ENCODE results near the gene YWHAQ.
A peak's percentile ranks its signal among the peaks of the same experiment; 100 is the strongest.

The YWHAQ gene

DNA sequence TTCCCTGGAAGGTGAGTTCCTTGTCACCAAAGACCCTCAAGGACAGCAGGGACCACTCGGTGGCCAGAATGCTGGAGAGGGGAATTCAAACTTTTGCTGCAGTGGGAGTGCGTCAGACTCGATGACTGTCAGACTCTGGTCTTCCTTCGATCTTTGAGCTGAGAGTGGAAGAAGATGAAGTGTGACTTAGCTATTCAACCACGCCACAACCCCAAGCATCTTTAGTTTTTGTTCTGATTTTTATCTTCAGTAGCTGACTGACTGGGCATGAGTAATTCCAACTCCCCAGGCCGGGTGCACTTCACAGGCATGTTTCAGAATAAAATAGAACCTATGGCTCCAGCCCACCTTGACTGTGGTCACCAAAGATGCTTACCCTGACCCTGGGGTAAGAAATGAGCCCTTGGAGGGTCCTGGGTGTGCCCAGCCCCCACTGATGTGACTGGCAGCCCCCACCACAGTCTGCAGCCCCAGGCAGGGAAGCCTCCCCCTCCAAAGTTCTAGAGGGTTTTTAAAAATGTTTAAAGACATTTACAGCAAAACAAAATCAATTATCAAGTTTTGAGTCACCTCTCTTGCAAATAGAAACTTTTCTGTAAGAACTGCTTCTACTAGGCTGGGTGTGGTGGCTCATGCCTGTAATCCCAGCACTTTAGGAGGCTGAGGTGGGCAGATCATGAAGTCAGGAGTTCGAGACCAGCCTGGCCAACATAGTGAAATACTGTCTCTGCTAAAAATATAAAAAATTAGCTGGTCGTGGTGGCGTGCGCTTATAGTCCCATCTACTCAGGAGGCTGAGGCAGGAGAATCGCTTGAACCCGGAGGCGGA, 24.9 kb upstream of the YWHAQ start:
- DNase-seq (ENCODE audit: low spot score), result peak; percentile 67

DNA sequence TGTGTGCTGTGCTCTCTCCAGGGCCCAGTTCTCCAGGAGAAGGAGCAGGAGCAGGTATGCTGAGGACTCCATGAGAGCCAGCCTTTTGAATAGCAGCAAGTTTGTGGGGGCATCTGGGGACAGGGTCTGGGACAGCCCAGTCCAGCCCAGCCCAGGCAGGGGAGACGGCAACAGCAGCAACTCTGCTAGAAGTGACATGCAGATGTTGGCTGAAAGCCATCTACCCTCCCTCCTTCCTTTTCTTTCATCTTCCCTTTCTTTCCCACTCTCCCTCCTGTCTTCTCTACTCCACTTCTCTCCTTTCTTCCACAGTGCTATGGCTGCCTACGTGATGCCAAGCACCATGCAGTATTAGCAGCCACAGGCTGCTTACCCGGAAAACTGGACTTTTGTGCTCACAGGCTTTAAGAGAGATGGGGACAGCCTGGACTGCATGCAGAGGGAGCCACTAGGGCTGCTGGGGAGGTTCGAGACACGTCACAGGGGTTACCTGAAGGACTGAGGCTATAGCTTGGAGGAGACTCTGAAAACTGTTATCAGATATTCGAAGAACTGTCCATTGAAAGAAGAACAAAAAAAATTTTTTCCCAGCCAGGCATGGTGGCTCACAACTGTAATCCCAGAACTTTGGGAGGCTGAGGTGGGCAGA, 23.8 kb upstream of the YWHAQ start:
- no peak for DNase-seq (ENCODE audit: low spot score)

DNA sequence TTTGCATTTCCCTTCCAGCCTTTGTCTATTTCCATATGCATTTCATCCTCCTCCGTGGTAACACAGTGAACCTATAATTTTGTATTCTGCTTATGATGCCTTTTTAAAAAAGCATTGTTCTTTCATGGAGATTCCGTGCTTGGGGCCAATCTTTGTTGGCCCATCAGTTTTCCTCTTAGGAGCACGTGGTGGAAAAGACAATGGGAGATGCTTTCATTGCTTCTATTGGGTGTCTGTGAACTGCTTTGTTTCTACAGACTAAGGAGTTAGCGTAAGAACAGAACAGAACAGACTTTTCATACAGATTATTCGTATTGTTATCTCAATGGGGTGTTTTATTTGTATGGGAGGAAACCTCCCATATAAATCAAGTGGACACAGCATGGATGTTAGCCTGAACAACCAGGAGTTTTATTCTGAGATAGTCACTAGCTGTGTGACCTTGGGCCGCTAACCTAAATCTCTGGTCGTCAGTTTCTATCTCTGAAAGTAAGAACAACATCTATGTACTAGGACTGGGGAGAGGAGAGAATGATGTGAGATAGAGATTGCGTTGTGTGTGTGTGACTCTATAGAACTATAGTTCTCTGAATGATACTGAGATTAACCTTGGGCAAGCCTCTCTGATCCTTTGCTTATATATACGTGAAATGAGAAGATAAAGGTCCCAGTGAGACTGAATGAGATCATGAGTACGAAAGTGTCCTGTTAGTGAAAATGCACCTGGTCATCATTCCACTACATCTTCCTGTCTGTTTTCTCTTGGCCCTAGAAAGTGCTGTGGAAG, 22.9 kb upstream of the YWHAQ start:
- no peak for DNase-seq (ENCODE audit: low spot score)

DNA sequence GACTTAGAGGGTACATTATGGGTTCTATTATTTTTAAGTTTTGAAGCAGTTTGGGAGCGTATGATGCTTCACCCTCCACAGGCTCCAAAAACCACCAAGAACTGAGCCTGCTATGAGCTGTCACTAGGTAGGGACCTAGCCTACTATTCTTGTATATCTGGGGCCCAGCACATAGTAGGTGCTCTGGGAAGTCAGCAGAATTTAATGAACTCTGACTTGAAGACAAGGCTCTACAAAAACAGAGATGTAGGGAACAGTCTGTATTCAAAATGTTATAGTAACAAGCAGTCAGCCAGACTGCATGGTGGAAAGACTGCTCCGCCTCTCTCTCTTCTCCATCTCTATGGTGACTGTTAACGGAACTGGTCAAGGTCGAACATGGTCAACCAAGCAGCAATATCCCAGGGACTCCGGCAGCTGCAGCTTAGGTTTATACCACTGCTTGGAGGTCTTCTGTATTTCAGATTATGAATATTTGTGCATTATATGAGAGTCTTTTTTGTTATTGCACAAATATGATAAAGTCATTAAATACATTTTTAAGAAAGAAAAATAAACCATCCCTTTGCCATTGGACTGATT, 22.2 kb upstream of the YWHAQ start:
- no peak for DNase-seq (ENCODE audit: low spot score)

DNA sequence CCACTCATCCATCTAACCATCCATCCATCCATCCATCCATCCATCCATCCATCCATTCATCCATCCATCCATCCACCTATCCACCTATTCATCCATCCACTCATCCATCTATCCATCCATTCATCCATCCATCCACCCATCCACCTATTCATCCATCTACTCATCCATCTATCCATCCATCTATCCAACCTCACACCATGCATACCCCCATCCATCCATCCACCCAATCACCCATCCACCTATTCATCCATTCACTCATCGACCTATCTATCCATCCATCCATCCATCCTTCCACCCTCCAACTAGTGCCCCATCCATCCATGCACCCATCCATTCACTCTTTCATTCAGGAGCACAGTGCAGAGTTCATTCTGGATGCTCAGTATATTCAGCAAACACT, 21.5 kb upstream of the YWHAQ start:
- no peak for DNase-seq (ENCODE audit: low spot score)

DNA sequence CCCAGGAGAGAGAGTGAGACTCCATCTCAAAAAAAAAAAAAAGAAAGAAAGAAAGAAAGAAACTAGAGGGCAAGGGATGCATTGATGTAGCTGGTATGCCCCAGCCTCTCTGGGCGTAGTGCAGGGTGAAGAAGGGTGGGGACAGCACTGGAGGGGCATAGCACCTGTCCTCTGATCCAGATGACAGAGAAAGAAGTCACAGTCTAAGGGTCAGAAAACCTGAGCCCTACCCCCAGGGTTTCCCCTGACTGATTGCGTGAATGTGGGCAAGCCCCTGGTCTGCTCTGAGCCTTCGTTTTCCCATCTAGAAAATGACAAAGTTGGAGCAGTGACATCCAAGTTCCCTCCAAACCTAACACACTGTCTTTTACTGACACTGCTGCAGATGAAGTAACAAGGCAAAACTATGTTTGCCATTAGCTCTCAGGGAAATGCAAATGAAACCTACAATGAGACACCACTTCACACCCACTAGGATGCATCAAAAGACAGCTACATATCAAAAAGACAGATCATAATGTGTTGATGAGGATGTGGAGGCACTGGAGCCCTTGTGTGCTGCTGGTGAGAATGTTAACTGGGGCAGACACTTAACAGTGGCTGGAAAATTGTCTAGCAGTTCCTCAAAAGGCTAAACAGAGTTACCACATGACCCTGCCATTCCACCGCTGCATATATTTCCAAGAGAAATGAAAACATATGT, 19.5 kb upstream of the YWHAQ start:
- DNase-seq (ENCODE audit: low spot score), result no peak

- DNase-seq (ENCODE audit: low spot score), result no peak
These were observed 18.5 kb upstream of the YWHAQ start for GRCh38 chr2:9649261-9649660.

DNA sequence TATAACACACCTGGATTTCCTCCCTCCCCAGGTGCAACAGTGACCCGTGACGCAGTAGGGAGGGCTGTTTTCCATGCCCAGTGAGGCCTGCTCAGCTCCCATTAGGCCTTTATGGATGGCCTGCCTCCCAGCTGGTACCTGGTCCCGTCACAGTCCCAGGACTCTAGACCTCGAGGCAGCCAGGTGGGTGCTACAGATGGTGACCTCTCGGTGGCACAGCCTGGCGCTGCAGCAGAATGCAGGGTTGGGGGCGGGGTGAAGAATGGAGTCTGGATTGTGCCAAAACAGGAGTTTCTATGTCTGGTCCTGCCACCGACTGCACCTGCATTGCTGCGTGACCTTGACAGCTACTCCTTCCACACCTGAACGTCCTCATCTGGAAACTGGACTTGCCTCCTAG, 18.0 kb upstream of the YWHAQ start:
- DNase-seq (ENCODE audit: low spot score), result no peak

DNA sequence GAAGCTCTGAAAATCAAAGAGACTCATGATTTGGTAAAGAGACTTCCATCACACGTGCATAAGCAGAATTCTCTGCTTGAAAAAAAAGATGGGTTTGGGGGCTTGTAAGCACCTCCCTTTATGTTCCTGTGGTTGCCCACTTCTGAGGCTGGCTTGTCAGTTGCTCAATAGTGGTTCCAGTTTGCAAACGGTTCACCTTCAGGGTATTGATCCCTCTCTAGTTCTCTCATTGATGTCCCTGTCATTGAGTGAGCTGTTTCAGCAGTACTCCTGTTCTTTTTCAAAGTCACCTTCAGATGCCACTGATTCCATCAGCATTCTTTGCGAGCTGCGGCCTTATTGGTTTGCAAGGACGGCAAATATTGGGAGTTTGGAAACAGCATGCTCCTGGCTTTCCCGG, 17.1 kb upstream of the YWHAQ start:
- no peak for DNase-seq (ENCODE audit: low spot score)

- DNase-seq (ENCODE audit: low spot score), result no peak
These were observed 15.6 kb upstream of the YWHAQ start for GRCh38 chr2:9646196-9647030.

DNA sequence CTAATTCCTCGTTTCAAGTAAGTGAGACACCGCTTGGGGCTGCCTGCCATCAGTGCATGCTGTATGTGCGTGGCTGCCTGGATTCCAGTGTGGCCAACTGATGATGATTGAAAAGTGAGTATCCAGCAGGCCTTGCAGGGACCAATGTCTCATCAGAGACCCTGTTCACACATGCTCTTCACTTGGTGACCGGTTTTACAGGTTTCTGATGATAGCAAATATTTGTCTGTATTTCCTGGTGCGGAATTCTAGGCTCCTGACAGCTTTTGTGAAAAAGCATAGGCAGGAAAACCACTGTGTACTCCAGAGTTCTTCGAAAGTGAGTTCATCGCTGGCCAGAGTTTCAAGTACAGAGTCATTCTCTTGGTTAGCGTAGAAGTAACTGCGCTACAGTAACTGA, 13.8 kb upstream of the YWHAQ start:
- DNase-seq (ENCODE audit: low spot score), result no peak

GRCh38 chr2:9644021-9644420, 13.2 kb upstream of the YWHAQ start:
- DNase-seq (ENCODE audit: low spot score), result no peak

DNA sequence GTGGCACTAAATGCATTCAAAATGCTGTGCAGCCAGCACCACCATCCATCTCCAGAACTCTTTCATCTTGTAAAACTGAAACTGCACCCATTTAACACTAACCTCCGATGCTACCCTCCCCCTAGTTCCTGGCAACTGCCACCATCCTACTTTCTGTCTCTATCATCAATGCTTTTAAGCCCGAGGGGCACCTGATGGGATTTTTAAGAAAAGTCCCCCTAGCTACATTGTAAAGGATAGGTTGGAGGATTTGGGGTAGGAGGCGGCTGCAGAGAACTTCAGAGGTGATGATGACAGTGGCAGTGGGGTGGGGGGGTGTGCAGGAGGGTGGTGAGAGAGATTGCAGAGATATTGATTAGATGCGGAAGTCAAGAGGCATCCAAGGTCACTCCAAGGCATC, 10.8 kb upstream of the YWHAQ start:
- no peak for DNase-seq (ENCODE audit: low spot score)

GRCh38 chr2:9640403-9641104, 9.8 kb upstream of the YWHAQ start:
- no peak for DNase-seq (ENCODE audit: low spot score)

DNA sequence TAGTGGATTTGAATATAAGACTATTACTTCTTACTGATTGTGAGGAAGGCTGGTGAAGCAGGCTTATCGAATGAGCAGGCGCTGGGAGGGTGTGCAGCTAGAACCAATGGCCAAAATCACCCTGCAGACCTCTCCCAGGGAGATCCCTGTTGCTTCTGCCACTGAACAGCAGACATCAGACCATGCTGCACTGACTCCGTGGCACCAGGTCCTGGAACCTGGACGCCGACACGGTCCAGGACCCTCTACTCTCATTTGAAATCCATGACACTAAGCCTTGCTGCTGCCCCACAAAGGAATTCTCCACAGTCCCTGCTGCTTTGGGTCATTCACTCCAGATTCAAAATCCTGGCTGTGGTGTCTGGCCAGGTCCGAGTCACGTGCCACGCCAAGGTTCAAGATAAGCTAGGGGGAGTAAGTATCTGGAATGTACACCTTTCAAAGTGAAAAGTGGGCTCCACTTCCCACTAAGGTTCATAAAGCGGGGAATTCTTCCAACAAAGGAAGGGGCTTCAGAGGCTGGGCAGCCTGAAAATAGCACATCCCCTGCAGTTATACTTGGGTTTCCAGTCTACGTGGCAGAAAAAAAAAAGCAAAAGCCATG, 9.0 kb upstream of the YWHAQ start:
- no peak for DNase-seq (ENCODE audit: low spot score)

- DNase-seq (ENCODE audit: low spot score), result no peak
These were observed 8.3 kb upstream of the YWHAQ start for GRCh38 chr2:9639000-9639602.

- DNase-seq (ENCODE audit: low spot score), result peak; percentile 93
These were observed 7.7 kb upstream of the YWHAQ start for GRCh38 chr2:9638532-9638931.

GRCh38 chr2:9637330-9637729, 6.5 kb upstream of the YWHAQ start:
- DNase-seq (ENCODE audit: low spot score), result peak; percentile 59

- DNase-seq (ENCODE audit: low spot score), result no peak
These were observed 3.3 kb upstream of the YWHAQ start for GRCh38 chr2:9634133-9634532.

Measured in GM03348 (cell line).